ENCODE data around the gene RBP5. TPM values are rescaled to one million over a fixed set of nuclear protein-coding genes. Genes with fewer than 3 reads are reported as not detected.
A peak's percentile ranks its signal among the peaks of the same experiment; 100 is the strongest.

RBP5 gene
- total and polyA plus RNA-seq, 9 of the 15 experiments (the other 6 are each of a cell fraction or from before 2014, with no cell fraction given): 8.6 to 22.5 (median 11.4) TPM

- H3K9me3 ChIP-seq (replicated peaks; ENCODE audit: control insufficient read depth, insufficient read depth, low read depth, low read length): no peaks in the 10 kb centered on the region
- WGBS (ENCODE audit: insufficient coverage, low coverage, missing lambda C conversion rate): 76% methylated on average over 6 of the region's 6 CpGs
- peaks cover under 1% of the 10 kb centered on the region; the same call in 1 of the 3 replicates for H3K79me2 ChIP-seq (ENCODE audit: control insufficient read depth, insufficient read depth, low read length)
- H3K36me3 ChIP-seq (ENCODE audit: control insufficient read depth, insufficient read depth, low read length): peaks cover 2% of the 10 kb centered on the region; the same call in 2 of the 3 replicates
- in situ Hi-C loops (cut with MboI) (no loop called here), intact Hi-C loops (cut with micrococcal nuclease) (no loop called here)
- DNase-seq (ENCODE audit: extremely low read depth in 1 of 4, low spot score in 3 of 4): no peak
- H2AFZ ChIP-seq (ENCODE audit: low read depth, low read length): no peak overlapping the region
- ChIA-PET CTCF (ENCODE audit: low intra/inter-chr PET ratio) (no interaction called here), POLR2A (no interaction called here)
- TF ChIP-seq YBX1 (IDR thresholded peaks at IDR 0.05) (no peak), RBM25 (IDR thresholded peaks at IDR 0.05; ENCODE audit: low read depth, low read length, severe bottlenecking) (peak; percentile 45)
- H3K9ac ChIP-seq (ENCODE audit: insufficient read depth in 1 of 2, low read depth in 2 of 2, low read length in 2 of 2): no peak overlapping the region
- no peaks in the 10 kb centered on the region for H4K20me1 ChIP-seq (replicated peaks; ENCODE audit: control insufficient read depth, insufficient read depth, low read length)
- FAIRE-seq: no peak
- BruUV-seq (replicated peaks): no TSS peak
- H3K4me2 ChIP-seq (ENCODE audit: insufficient read depth, low read length): no peak overlapping the region
- no peak overlapping the region for H3K4me3 ChIP-seq
- no peak overlapping the region for H3K27ac ChIP-seq (ENCODE audit: extremely low read depth, low read depth, low read length)
- peaks cover 7 to 20% of the 10 kb centered on the region in 2 experiments; a peak in 3 of 5 replicates for H3K4me1 ChIP-seq (replicated peaks in 1 of 2; ENCODE audit: control insufficient read depth in 2 of 2, insufficient read depth in 2 of 2, low read length in 2 of 2)
- no peaks in the 10 kb centered on the region for H3K27me3 ChIP-seq (ENCODE audit: control insufficient read depth in 2 of 2, insufficient read depth in 2 of 2, low read length in 2 of 2)
- H3K9me1 ChIP-seq (ENCODE audit: control insufficient read depth, insufficient read depth, low read length): no peaks in the 10 kb centered on the region
- no peak for ATAC-seq
Observed at GRCh38 chr12:7114851-7115250, 13.8 kb downstream of the RBP5 start.

GRCh38 chr12:7114008-7114407 is 14.7 kb downstream of the RBP5 start:
- in situ Hi-C loops (cut with MboI) (no loop called here), intact Hi-C loops (cut with micrococcal nuclease) (no loop called here)
- peaks cover 2% of the 10 kb centered on the region; the same call in 2 of the 3 replicates for H3K36me3 ChIP-seq (ENCODE audit: control insufficient read depth, insufficient read depth, low read length)
- CTCF ChIA-PET (ENCODE audit: low intra/inter-chr PET ratio): interaction anchor here (0.9 to 1.2 kb wide), 3 partner anchors 54 to 245 kb away, joined by 3 to 5 read pairs (median 4); partner anchors contain the start of gene C1S
- no TSS peak for BruUV-seq (replicated peaks)
- peak overlapping the region in 1 of 2 experiments; percentile 79; a peak in 1 of 4 replicates for H3K9ac ChIP-seq (ENCODE audit: insufficient read depth in 1 of 2, low read depth in 2 of 2, low read length in 2 of 2)
- POLR2A ChIA-PET: interaction anchor here (0.6 kb wide), 1 partner anchor 23 kb away, joined by 3 read pairs; no protein-coding TSS in a partner anchor
- no peaks in the 10 kb centered on the region for H4K20me1 ChIP-seq (replicated peaks; ENCODE audit: control insufficient read depth, insufficient read depth, low read length)
- H3K4me2 ChIP-seq (ENCODE audit: insufficient read depth, low read length): no peak overlapping the region
- H3K9me3 ChIP-seq (replicated peaks; ENCODE audit: control insufficient read depth, insufficient read depth, low read depth, low read length): no peaks in the 10 kb centered on the region
- 82% methylated on average over 11 of the region's 11 CpGs for WGBS (ENCODE audit: insufficient coverage, low coverage, missing lambda C conversion rate)
- no peak overlapping the region for H3K27ac ChIP-seq (ENCODE audit: extremely low read depth, low read depth, low read length)
- H2AFZ ChIP-seq (ENCODE audit: low read depth, low read length): no peak overlapping the region
- DNase-seq (ENCODE audit: extremely low read depth in 1 of 4, low spot score in 3 of 4) (no peak), FAIRE-seq (no peak), ATAC-seq (no peak)
- no peaks in the 10 kb centered on the region for H3K9me1 ChIP-seq (ENCODE audit: control insufficient read depth, insufficient read depth, low read length)
- H3K27me3 ChIP-seq (ENCODE audit: control insufficient read depth in 2 of 2, insufficient read depth in 2 of 2, low read length in 2 of 2): no peaks in the 10 kb centered on the region
- H3K4me1 ChIP-seq (replicated peaks in 1 of 2; ENCODE audit: control insufficient read depth in 2 of 2, insufficient read depth in 2 of 2, low read length in 2 of 2): peaks cover 14 to 25% of the 10 kb centered on the region in 2 experiments; a peak in 4 of 5 replicates
- peaks cover 7% of the 10 kb centered on the region; the same call in 2 of the 3 replicates for H3K79me2 ChIP-seq (ENCODE audit: control insufficient read depth, insufficient read depth, low read length)
- no peak overlapping the region for H3K4me3 ChIP-seq
- TF ChIP-seq SMARCA5 (IDR thresholded peaks at IDR 0.05) (no peak), SNRNP70 (optimal IDR thresholded peaks at IDR 0.05; ENCODE audit: low read depth, low read length) (no peak), GATAD2B (IDR thresholded peaks at IDR 0.05; ENCODE audit: borderline replicate concordance) (no peak), POLR2AphosphoS2 (IDR thresholded peaks at IDR 0.05; ENCODE audit: low read length) (no peak), ZNF318 (IDR thresholded peaks at IDR 0.05; ENCODE audit: borderline replicate concordance in 1 of 2, low read depth in 1 of 2) (no peak), PCBP1 (IDR thresholded peaks at IDR 0.05; ENCODE audit: low read depth, low read length, poor library complexity, severe bottlenecking) (no peak)
